ENCODE results near the gene DYSF.
A peak's percentile ranks its signal among the peaks of the same experiment; 100 is the strongest.

The DYSF gene

DNA sequence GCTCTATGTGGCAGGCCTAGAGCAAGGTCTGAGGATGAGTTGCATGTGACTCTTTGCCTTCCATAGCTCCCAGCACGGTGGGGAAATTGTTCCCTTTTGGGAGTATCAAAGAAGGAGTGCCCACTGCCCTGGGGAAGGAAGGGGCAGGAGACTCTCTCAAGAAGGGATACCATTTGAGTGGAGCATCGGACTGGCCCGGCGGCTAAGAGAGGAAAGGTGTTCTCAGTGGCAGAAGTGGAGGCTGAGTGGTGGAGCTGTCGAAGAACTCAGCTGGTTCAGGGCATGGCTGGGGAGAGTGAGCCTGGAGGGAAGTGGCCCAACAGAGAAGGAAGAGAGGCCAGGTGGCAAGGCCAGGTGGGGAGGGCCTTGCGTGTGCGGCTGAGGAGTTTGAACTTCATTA is 235.2 kb downstream of the DYSF start:
- Histone ChIP-seq H3K4me3 (ENCODE audit: low read depth in 1 of 2, low read length in 1 of 2) (no peak overlapping the region), H3K27me3 (no peaks in the 10 kb centered on the region), H3K27ac (peak overlapping the region; percentile 37), H3K36me3 (peaks cover 76% of the 10 kb centered on the region), H3K9me3 (no peaks in the 10 kb centered on the region), H3K4me1 (ENCODE audit: control insufficient read depth in 1 of 2, insufficient read depth in 1 of 2, low read depth in 1 of 2, low read length in 1 of 2) (no peaks in the 10 kb centered on the region)
- no peak for TF ChIP-seq CTCF (IDR thresholded peaks at IDR 0.05)

GRCh38 chr2:71689393-71689792 is 236.0 kb downstream of the DYSF start:
- no peaks in the 10 kb centered on the region for H3K27me3 ChIP-seq
- no peaks in the 10 kb centered on the region for H3K9me3 ChIP-seq
- no peaks in the 10 kb centered on the region for H3K4me1 ChIP-seq (ENCODE audit: control insufficient read depth in 1 of 2, insufficient read depth in 1 of 2, low read depth in 1 of 2, low read length in 1 of 2)
- no peak overlapping the region for H3K4me3 ChIP-seq (ENCODE audit: low read depth in 1 of 2, low read length in 1 of 2)
- H3K36me3 ChIP-seq, result peaks cover 67% of the 10 kb centered on the region
- peak overlapping the region; percentile 45 for H3K27ac ChIP-seq
- TF ChIP-seq CTCF (IDR thresholded peaks at IDR 0.05), result no peak

- H3K9me3 ChIP-seq, result no peaks in the 10 kb centered on the region
- peaks cover 59% of the 10 kb centered on the region for H3K36me3 ChIP-seq
- no peaks in the 10 kb centered on the region for H3K27me3 ChIP-seq
- no peak for TF ChIP-seq CTCF (IDR thresholded peaks at IDR 0.05)
- H3K4me1 ChIP-seq (ENCODE audit: control insufficient read depth in 1 of 2, insufficient read depth in 1 of 2, low read depth in 1 of 2, low read length in 1 of 2), result no peaks in the 10 kb centered on the region
- H3K27ac ChIP-seq, result peak overlapping the region; percentile 45
- H3K4me3 ChIP-seq (ENCODE audit: low read depth in 1 of 2, low read length in 1 of 2), result no peak overlapping the region
These were observed 236.8 kb downstream of the DYSF start for GRCh38 chr2:71689968-71690834.

DNA sequence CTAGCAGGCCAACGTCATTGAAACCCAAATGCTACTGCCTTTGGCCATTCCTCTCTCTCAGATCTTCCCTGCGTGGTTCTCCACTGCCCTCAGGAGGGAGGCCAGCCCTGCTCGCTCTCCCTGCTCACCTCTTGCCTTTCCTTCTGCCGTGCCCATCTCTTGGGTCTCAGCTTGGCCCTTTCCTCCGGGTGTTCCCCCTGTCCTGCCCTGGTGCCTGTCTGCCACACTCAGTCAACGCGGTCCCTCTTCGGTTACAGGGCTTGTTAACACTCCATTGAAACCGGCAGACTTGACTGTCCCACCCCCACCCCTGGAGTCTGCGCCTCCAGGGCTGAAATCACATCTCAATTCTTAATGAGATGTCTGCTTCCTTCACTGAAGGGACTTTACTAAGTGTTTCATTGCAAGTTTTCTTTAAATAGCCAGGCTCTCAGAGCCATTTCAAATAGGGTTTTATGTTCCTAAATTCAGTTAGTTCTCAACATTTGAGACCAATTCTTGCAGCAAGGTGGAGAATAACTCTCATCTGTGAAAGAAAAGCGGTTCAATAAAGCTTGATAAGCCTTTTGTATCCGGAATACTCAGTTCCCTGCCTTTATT is 237.6 kb downstream of the DYSF start:
- Histone ChIP-seq H3K27me3 (peaks cover 1% of the 10 kb centered on the region), H3K4me1 (ENCODE audit: control insufficient read depth in 1 of 2, insufficient read depth in 1 of 2, low read depth in 1 of 2, low read length in 1 of 2) (no peaks in the 10 kb centered on the region)

More for the DNA sequence above, 237.6 kb downstream of the DYSF start:
- Histone ChIP-seq H3K4me3 (ENCODE audit: low read depth in 1 of 2, low read length in 1 of 2) (no peak overlapping the region), H3K27ac (peak overlapping the region; percentile 13), H3K9me3 (no peaks in the 10 kb centered on the region), H3K36me3 (peaks cover 51% of the 10 kb centered on the region)
- TF ChIP-seq CTCF (IDR thresholded peaks at IDR 0.05), result no peak
